Keratinocyte (primary cell): ENCODE measurements around the gene NRP1. TPM values are rescaled to one million over a fixed set of nuclear protein-coding genes. Genes with fewer than 3 reads are reported as not detected.

Experiments used
- DNase-seq: peaks from one replicate; pipeline ENCODE4 v3.0.0-alpha.2; 2011; ENCODE audit warnings: low read depth, missing footprints, low spot score
- FAIRE-seq: peaks from 2 replicates; lab custom pipeline; 2011; peaks lifted over from hg19 to GRCh38; lab: Jason Lieb, UNC
- H2AFZ ChIP-seq: 2 replicates; pipeline ENCODE4 v1.6.0; 2012; ENCODE audit warnings: low read length, control low read depth, inconsistent platforms; ENCODE audit not compliant: control insufficient read depth
- H3K27ac ChIP-seq: 2 replicates; pipeline ENCODE4 v1.5.1; 2011; ENCODE audit warnings: low read length; ENCODE audit not compliant: control insufficient read depth, insufficient read depth
- H3K27me3 ChIP-seq: 3 replicates; pipeline ENCODE4 v1.6.0; 2011; ENCODE audit warnings: low read length; ENCODE audit not compliant: control insufficient read depth, insufficient read depth; ENCODE audit errors: extremely low read depth
- H3K36me3 ChIP-seq, 2 experiments: 2 replicates in 1 of 2; 3 replicates in 1 of 2; pipeline ENCODE4 v1.5.1; 2011; ENCODE audit warnings: low read length in 2 of 2, mild to moderate bottlenecking in 1 of 2; ENCODE audit not compliant: control insufficient read depth in 2 of 2, insufficient read depth in 2 of 2; ENCODE audit errors: extremely low read depth in 1 of 2
- H3K4me1 ChIP-seq: 3 replicates; pipeline ENCODE4 v1.5.1; 2011; ENCODE audit warnings: low read length; ENCODE audit not compliant: control insufficient read depth, insufficient read depth; ENCODE audit errors: extremely low read depth
- H3K4me2 ChIP-seq: 3 replicates; pipeline ENCODE4 v1.6.0; 2011; ENCODE audit warnings: low read depth, low read length; ENCODE audit not compliant: control insufficient read depth, insufficient read depth; ENCODE audit errors: extremely low read depth
- H3K4me3 ChIP-seq, 3 experiments: fragments of 200-600 bp in 1 of 3; sonication (generic) in 1 of 3; 2 replicates in 2 of 3; 3 replicates in 1 of 3; pipeline ENCODE4 v1.5.1; 2011 to 2016; ENCODE audit warnings: low read length in 3 of 3, mild to moderate bottlenecking in 3 of 3, control low read depth in 2 of 3, inconsistent platforms in 1 of 3, low read depth in 1 of 3, mixed read lengths in 1 of 3, mixed run types in 1 of 3, moderate library complexity in 1 of 3; ENCODE audit not compliant: control insufficient read depth in 2 of 3, insufficient read depth in 2 of 3; ENCODE audit errors: extremely low read depth in 1 of 3
- H3K79me2 ChIP-seq: 2 replicates; pipeline ENCODE4 v1.6.0; 2012; ENCODE audit warnings: low read length; ENCODE audit not compliant: control insufficient read depth, insufficient read depth
- H3K9ac ChIP-seq: 3 replicates; pipeline ENCODE4 v1.6.0; 2011; ENCODE audit warnings: low read length; ENCODE audit not compliant: control insufficient read depth, insufficient read depth; ENCODE audit errors: extremely low read depth
- H3K9me1 ChIP-seq: 3 replicates; pipeline ENCODE4 v1.6.0; 2011; ENCODE audit warnings: low read length; ENCODE audit not compliant: control insufficient read depth, insufficient read depth; ENCODE audit errors: extremely low read depth
- H3K9me3 ChIP-seq: 2 replicates; pipeline ENCODE4 v1.5.1; 2012; ENCODE audit warnings: low read depth, low read length; ENCODE audit not compliant: control insufficient read depth
- H4K20me1 ChIP-seq: 3 replicates; pipeline ENCODE4 v1.6.0; 2011; ENCODE audit warnings: low read length; ENCODE audit not compliant: control insufficient read depth, insufficient read depth; ENCODE audit errors: extremely low read depth
- CTCF ChIP-seq, 3 experiments: IDR thresholded peaks in 1 of 3; conservative IDR thresholded peaks in 1 of 3; optimal IDR thresholded peaks in 1 of 3; 2 replicates in 2 of 3; 3 replicates in 1 of 3; pipeline versions ENCODE3 to v1.5.1; 2011; ENCODE audit warnings: low read length in 3 of 3, mild to moderate bottlenecking in 3 of 3, moderate library complexity in 2 of 3, control low read depth in 1 of 3, inconsistent platforms in 1 of 3; ENCODE audit not compliant: insufficient read depth in 2 of 3; ENCODE audit errors: extremely low read depth in 1 of 3
- EZH2 ChIP-seq: IDR thresholded peaks from one replicate; pipeline ENCODE4 v1.6.1; 2012; ENCODE audit warnings: inconsistent platforms, mild to moderate bottlenecking, low read length, moderate library complexity
- dilution Hi-C: fragments of 300-500 bp; cut with MboI; formaldehyde crosslinking; loops from one replicate; pipeline ENCODE4 v1.7.0; 2020; ENCODE audit warnings: low sequenced_read_pairs; ENCODE audit not compliant: extremely low pct_ligation_motif_present
- polyA plus RNA-seq, 5 experiments: library from polyadenylated mRNA; depleted of rRNA in 3 of 5; stranded (reverse) in 3 of 5; stranded (forward) in 1 of 5; unstranded in 1 of 5; fragments of >200 nt; gene quantifications; 1 replicate in 1 of 5; 2 replicates in 3 of 5; 3 replicates in 1 of 5; pipeline versions ENCODE4 v1.2.1 to v1.2.3, GENCODE V29; 2011 to 2012; ENCODE audit warnings: missing spikeins in 2 of 5, low read depth in 1 of 5, low replicate concordance in 1 of 5

NRP1 gene
- polyA plus RNA-seq, 1 donor (not counting 4 experiments of a cell fraction or from before 2014, with no cell fraction given): 36.2 TPM

DNA sequence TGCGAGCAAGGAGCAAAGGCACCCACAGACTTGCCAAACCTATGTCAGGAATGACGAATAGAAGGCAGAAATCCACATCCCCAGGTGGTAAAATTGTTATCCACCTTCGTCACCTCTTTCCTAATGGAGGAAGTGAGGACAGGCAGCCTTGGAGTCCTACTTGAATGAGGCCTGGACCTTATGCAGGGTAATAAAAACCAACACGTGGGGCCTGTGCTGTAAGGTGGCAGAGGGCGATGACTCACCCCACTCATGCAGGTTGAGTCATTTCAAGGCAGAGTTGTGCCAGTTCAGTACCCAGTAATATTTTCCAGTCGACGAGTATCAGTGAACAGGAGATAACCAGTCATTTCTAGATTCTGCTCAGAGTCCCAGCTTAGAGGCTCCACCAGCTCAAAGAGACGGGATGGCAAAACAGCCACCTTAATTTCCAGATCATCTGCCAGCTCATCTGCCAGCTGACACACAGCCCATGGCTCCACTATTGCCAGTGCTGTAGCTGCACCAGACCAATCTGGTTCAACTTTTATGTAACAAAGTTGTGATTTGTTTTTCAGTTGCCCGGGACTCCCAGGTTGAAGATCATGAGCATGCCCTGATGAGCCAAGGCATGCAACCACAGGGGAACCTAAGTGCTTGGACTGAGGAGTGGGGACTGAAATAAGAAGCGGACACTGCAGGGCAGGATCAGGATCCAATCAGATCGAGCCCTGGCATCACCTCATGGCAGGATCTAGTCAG lies 200.3 kb downstream of the NRP1 start:
- Histone ChIP-seq H3K4me1 (peaks cover 63% of the 10 kb centered on the region), H3K4me2 (peak overlapping the region; percentile 84), H3K27me3 (no peaks in the 10 kb centered on the region), H3K4me3 (peak overlapping the region in 2 of 3 experiments; percentile 23 to 29), H3K9ac (peak overlapping the region; percentile 81), H3K36me3 (no peaks in the 10 kb centered on the region), H2AFZ (peak overlapping the region; percentile 63), H4K20me1 (no peaks in the 10 kb centered on the region), H3K9me3 (no peaks in the 10 kb centered on the region), H3K79me2 (no peaks in the 10 kb centered on the region), H3K27ac (peak overlapping the region; percentile 99), H3K9me1 (no peaks in the 10 kb centered on the region)
- dilution Hi-C loops: no loop called here
- TF ChIP-seq CTCF (optimal IDR thresholded peaks at IDR 0.05 in 1 of 3, IDR thresholded peaks at IDR 0.05 in 1 of 3, conservative IDR thresholded peaks at IDR 0.05 in 1 of 3; ENCODE audit: extremely low read depth in 1 of 3, insufficient read depth in 2 of 3, low read length in 3 of 3) (no peak), EZH2 (no peak)
- FAIRE-seq (peak; percentile 99), DNase-seq (peak; percentile 99)

DNA sequence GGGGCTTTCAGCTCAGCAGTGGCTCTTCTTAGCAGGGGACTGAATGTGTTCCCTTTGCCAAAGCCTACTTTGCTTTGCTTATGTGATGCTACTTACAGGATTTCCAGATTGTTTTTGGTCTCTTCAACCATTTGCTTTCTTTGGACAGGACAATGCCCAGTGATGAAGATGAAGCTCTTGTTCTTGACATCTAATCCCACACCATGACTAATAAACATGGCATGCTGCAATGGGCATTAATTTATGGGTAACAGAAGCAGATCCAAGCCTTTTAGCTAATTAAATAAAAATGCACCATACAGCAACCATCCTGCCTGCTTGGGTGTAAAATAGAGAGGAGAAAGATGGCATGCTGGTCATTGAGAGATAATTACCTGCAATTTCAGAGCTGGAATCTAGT lies 200.9 kb downstream of the NRP1 start:
- H3K27ac ChIP-seq: peak overlapping the region; percentile 99
- H3K36me3 ChIP-seq: no peaks in the 10 kb centered on the region
- no peaks in the 10 kb centered on the region for H3K79me2 ChIP-seq
- peak overlapping the region in 1 of 3 experiments; percentile 2 for H3K4me3 ChIP-seq
- peak overlapping the region; percentile 51 for H3K4me2 ChIP-seq
- no peak overlapping the region for H2AFZ ChIP-seq
- H3K27me3 ChIP-seq: no peaks in the 10 kb centered on the region
- no peak for TF ChIP-seq CTCF (optimal IDR thresholded peaks at IDR 0.05 in 1 of 3, IDR thresholded peaks at IDR 0.05 in 1 of 3, conservative IDR thresholded peaks at IDR 0.05 in 1 of 3; ENCODE audit: extremely low read depth in 1 of 3, insufficient read depth in 2 of 3, low read length in 3 of 3)
- no peak for TF ChIP-seq EZH2
- no peaks in the 10 kb centered on the region for H3K9me1 ChIP-seq
- peak overlapping the region; percentile 81 for H3K9ac ChIP-seq
- DNase-seq (no peak), FAIRE-seq (no peak)
- no peaks in the 10 kb centered on the region for H3K9me3 ChIP-seq
- H3K4me1 ChIP-seq: peaks cover 69% of the 10 kb centered on the region
- dilution Hi-C loops: no loop called here
- H4K20me1 ChIP-seq: no peaks in the 10 kb centered on the region
